ENCODE data around the gene ZBTB16.

Gene ZBTB16

GRCh38 chr11:114270531-114271270, 211.2 kb downstream of the ZBTB16 start:
- no peak for DNase-seq

GRCh38 chr11:114271316-114271715, 211.8 kb downstream of the ZBTB16 start:
- DNase-seq: no peak

GRCh38 chr11:114272311-114272710, 212.8 kb downstream of the ZBTB16 start:
- no peak for DNase-seq

- DNase-seq: no peak
These were observed 213.6 kb downstream of the ZBTB16 start for GRCh38 chr11:114273071-114273470.

- DNase-seq: no peak
These were observed 214.6 kb downstream of the ZBTB16 start for GRCh38 chr11:114273890-114274635.

- DNase-seq: no peak
These were observed 215.1 kb downstream of the ZBTB16 start for GRCh38 chr11:114274637-114275036.

GRCh38 chr11:114275280-114275679, 215.8 kb downstream of the ZBTB16 start:
- no peak for DNase-seq

GRCh38 chr11:114276077-114276476, 216.6 kb downstream of the ZBTB16 start:
- DNase-seq: no peak

GRCh38 chr11:114277637-114278341, 218.3 kb downstream of the ZBTB16 start:
- DNase-seq: no peak

- DNase-seq: no peak
These were observed 219.0 kb downstream of the ZBTB16 start for GRCh38 chr11:114278342-114279065.

- DNase-seq: no peak
These were observed 220.5 kb downstream of the ZBTB16 start for GRCh38 chr11:114279792-114280546.

GRCh38 chr11:114280696-114281095, 221.2 kb downstream of the ZBTB16 start:
- DNase-seq: no peak

- DNase-seq: no peak
These were observed 222.0 kb downstream of the ZBTB16 start for GRCh38 chr11:114281388-114281956.

GRCh38 chr11:114282488-114282887, 223.0 kb downstream of the ZBTB16 start:
- DNase-seq: no peak

- DNase-seq: no peak
These were observed 223.9 kb downstream of the ZBTB16 start for GRCh38 chr11:114283422-114283821.

- no peak for DNase-seq
These were observed 224.5 kb downstream of the ZBTB16 start for GRCh38 chr11:114284021-114284420.

- DNase-seq: no peak
These were observed 225.4 kb downstream of the ZBTB16 start for GRCh38 chr11:114284914-114285313.

- no peak for DNase-seq
These were observed 226.1 kb downstream of the ZBTB16 start for GRCh38 chr11:114285599-114285998.

- DNase-seq: no peak
These were observed 226.7 kb downstream of the ZBTB16 start for GRCh38 chr11:114286229-114286628.

- no peak for DNase-seq
These were observed 227.6 kb downstream of the ZBTB16 start for GRCh38 chr11:114287154-114287553.

GRCh38 chr11:114288136-114288535, 228.6 kb downstream of the ZBTB16 start:
- no peak for DNase-seq

GRCh38 chr11:114289779-114290178, 230.3 kb downstream of the ZBTB16 start:
- no peak for DNase-seq
